Inflammatory macrophage (primary cell): ENCODE results near the gene GLYAT.

Source experiments
- DNase-seq, 2 donors: peaks; one replicate each; pipeline ENCODE4 v3.0.0-alpha.2; 2020 to 2022

GLYAT gene

DNA sequence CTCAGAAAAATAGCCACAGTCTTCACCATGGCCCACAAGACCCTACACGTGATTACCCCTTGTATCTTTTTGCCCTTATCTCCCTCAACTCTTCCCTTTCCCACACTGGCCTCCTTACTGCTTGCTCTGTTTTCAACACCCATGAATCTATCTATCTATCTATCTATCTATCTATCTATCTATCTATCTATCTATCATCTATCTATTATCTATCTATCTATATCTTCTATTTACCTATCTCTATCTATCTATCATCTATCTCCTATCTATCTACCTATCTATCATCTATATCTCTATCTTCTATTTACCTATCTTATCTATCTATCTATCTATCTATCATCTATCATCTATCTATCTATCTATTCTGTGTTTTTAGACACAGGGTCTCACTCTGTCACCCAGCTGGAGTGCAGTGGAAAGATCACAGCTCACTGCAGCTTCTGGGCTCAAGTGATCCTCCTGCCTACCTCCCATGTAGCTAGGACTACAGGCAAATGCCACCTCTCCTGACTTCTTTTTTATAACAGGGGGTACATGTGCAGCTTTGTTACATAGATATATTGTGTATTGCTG, 55.1 kb downstream of the GLYAT start:
- DNase-seq = no peak

DNA sequence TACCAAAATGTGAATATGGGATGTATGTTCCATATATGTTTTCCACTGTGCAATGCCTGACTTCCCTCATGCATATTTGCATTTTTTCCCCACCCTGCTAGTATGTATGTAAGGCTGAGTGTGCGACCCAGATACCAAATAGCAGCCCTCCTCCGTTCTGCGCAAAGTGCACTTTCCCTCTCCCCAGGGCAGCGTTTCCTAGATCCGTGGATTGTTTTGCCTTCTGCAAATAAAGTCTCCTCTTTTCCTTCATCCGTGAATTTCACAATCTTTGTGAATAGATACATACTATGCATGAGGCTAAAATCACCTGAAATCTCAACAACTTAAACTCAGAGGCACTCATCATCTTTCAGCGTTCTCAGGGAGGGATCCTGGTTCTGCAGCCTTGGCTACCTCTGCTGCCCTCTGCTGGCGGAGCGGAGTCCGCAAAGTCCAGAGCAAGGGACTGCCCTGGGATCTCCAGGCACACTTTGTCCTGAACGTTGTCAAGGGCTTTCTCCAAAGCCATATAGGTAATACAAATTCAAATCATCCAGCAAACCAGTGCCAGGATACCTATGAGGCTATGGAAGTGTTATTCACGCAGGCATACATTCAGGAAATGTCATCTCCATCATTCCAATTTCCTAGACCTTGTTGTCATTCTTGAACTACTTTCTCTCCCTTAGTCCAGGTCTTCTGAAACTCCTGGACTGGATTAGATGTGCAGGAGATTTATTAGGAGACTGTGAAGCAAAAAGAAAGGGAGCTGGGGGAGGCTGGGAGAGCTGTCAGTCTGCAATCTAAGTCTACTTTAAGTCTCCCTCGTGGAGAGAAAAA, 56.2 kb downstream of the GLYAT start:
- DNase-seq = peak; percentile 59 to 74

DNA sequence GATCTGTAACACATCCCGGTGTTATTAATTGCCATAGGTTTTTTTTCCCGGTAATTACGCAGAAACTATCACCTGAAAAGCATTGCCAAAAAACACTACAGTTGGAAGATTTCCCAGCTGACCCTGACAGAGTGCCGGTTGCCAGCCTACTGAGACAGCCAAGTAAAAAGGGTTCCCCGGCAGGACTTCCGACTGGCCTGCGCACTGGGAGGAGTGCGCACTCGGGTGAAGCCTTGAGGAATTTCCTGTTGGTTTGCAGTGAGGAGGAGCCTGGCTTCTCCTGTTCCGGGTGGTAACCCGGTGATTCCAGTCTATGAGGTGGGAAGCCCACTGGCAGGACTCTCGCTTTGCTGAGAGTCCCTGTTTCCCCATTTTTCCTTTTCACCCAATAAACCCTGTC, 57.1 kb downstream of the GLYAT start:
- DNase-seq = no peak

DNA sequence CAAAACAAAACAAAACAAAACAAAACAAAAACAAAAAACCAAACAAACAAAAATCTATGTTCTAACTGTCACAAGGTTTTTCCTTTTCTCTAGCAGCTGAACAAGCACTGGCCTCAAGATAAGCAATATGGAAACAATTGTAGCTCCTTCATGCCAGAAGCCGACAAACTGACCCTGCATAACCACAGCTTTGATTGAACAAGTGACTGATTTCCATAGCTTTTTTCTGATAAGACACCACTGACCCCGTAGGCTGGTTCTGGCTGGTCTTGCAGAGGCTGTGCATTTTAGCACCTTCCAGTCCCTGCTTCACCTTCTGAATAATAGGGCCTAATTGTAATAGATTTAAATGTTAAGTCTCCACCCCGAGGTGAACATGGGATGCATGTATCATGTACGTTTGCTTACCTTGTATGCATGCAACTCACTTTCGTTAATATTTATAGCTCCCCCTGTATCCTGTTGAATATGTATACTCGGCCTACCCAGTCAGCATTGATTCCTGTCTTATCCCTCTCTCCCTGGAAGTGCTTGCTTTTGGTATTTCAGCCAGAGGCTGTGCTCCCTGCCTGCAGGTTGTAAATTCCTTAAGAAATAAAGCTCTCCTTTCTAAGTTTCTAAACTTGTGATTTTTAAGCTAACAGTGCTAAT, 59.6 kb downstream of the GLYAT start:
- DNase-seq = no peak

DNA sequence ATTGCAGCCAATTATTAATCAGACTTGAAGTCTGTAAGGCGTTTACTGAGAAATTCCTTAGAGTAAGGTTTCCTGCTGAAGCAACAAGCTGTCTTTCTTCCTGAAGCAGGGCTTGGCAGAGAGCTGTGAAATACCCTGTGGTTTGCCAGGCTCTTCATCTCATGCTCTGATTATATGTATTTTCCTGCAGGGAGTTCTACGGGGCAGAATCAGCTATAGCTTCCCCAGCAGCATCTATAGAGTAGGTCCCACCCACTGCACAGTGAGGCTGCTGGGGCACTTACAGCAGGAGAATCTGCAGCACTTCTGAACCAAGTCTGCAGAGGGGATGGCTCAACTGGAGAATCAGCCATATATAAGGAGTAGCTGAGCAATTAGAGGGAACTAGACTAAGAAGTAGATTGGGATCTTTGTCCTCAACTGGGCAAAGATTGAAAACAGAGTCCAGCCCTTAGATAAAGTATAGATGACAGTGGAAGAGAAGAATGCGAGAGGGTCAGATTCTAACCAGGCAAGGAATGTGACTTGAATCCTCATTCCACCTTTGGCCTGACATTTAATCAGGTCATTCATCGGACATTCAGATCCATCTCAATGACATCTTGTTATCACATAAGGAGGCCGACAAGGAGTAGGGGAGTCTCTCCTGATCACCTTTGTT, 71.7 kb downstream of the GLYAT start:
- no peak for DNase-seq

DNA sequence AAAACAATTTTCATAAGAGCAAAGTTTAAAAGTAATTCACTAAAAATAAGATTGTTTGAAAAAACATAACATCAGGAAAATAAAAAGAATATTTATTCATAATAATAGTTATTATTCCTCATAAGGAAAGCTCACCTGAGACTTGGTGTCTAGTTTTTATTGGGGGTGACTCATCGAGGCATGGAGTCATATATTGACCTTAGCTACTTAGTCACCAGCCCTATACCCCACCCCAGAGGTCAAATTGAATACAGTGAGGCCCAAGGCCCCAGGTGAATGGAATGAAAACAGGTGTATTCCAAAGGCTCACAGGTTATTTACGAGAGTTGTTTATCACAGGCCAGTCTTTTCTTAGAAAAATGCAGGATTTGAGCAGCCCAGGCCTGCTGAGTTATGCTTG, 72.3 kb downstream of the GLYAT start:
- DNase-seq = no peak
